IMR-90 (cell line): ENCODE results near the gene IL12A.

Experiments used
- CTCF ChIP-seq: conservative IDR thresholded peaks from 2 replicates; pipeline ENCODE4 v1.5.1; 2012; ENCODE audit warnings: mild to moderate bottlenecking, low read depth, low read length, improper control_type of control experiment
- MAZ ChIP-seq: IDR thresholded peaks from 2 replicates; pipeline ENCODE4 v1.6.1; 2012; ENCODE audit warnings: low read depth, mild to moderate bottlenecking, low read length, improper control_type of control experiment, moderate library complexity, borderline replicate concordance
- MXI1 ChIP-seq: IDR thresholded peaks from 2 replicates; pipeline ENCODE4 v1.6.1; 2012; ENCODE audit warnings: low read depth, mild to moderate bottlenecking, low read length, moderate library complexity, borderline replicate concordance
- POLR2A ChIP-seq: IDR thresholded peaks from 2 replicates; pipeline ENCODE4 v1.6.1; 2012; ENCODE audit warnings: mild to moderate bottlenecking, low read depth, low read length
- RAD21 ChIP-seq: IDR thresholded peaks from 2 replicates; pipeline ENCODE4 v1.6.1; 2012; ENCODE audit warnings: low read length, improper control_type of control experiment
- USF2 ChIP-seq: fragments of 150-350 bp; IDR thresholded peaks from 2 replicates; pipeline ENCODE4 v1.6.1; 2017; ENCODE audit warnings: mild to moderate bottlenecking, antibody characterized with exemption, low read length, low read depth

GRCh38 chr3:160035757-160036156 lies 47.1 kb downstream of the IL12A start:
- TF ChIP-seq POLR2A: no peak
- no peak for TF ChIP-seq CTCF
- no peak for TF ChIP-seq USF2
- no peak for TF ChIP-seq MXI1
- no peak for TF ChIP-seq MAZ
- no peak for TF ChIP-seq RAD21
